Measurements from ENCODE around the gene SLCO4C1. TPM values are rescaled to one million over a fixed set of nuclear protein-coding genes. Genes with fewer than 3 reads are reported as not detected.
A peak's percentile ranks its signal among the peaks of the same experiment; 100 is the strongest.

SLCO4C1 gene
- total RNA-seq, 1 experiment from 2014 or later, result not detected

GRCh38 chr5:102277144-102277543, 18.9 kb downstream of the SLCO4C1 start:
- DNase-seq (ENCODE audit: low read depth), result no peak

DNA sequence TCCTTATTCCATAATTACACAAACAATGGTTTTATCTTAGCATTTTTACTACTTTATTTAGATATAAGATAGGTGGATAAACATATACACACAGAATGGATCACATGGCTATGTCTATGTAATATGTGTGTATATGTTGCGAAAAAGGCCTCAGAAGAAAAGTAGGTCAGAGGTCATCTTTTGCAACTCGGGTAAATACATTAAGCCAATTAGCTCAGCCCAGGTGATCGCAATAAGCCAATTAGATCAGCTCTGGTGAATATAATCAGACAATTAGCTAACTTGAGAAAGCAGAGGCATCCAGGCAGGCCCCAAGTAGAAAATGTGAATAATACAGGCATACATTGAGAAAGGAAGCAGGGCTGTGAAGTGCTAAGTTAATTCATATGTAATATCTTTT, 24.3 kb downstream of the SLCO4C1 start:
- DNase-seq (ENCODE audit: low read depth), result no peak

- DNase-seq (ENCODE audit: low read depth), result no peak
These were observed 26.0 kb downstream of the SLCO4C1 start for GRCh38 chr5:102270036-102270435.

DNA sequence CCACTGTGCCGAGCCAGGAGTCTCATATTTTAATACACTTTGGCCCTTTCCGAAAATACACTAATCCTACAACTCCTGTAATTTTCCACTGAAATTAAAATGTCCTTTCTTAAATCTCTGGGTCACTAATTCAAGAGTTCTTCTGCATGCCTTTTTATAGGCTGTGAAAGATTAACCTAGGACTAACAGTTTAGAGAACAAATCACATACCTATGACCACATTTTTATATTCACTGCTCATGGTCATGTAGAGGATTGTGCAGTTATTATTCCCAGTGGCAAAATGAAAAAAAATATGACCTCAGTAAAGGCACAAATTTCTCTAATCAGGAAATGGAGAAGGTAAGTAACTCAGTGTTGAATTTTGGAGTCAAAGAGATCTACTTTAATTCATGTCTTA, 33.4 kb downstream of the SLCO4C1 start:
- no peak for DNase-seq (ENCODE audit: low read depth)

- DNase-seq (ENCODE audit: low read depth), result no peak
These were observed 46.7 kb downstream of the SLCO4C1 start for GRCh38 chr5:102249381-102249780.

DNA sequence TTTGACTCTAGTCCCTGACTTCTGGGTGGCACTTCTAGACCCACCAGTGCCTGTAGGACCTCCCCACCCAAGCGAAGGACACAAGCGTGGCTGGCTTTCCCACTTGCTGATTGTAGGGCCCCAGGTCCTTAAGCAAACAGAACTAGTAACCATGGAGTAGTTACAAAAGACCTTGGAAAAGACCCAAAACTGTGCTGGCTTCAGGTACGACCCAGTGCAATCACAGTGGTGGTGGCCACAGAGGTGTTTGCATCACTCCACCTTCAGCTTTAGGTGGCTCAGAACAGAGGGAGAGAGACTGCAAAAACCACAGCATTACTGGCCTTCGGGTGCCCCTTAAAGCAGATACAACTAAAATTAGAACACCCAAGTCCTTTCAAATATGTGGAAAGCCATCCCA, 52.9 kb downstream of the SLCO4C1 start:
- DNase-seq (ENCODE audit: low read depth), result no peak

GRCh38 chr5:102241809-102242421, 54.2 kb downstream of the SLCO4C1 start:
- no peak for DNase-seq (ENCODE audit: low read depth)

DNA sequence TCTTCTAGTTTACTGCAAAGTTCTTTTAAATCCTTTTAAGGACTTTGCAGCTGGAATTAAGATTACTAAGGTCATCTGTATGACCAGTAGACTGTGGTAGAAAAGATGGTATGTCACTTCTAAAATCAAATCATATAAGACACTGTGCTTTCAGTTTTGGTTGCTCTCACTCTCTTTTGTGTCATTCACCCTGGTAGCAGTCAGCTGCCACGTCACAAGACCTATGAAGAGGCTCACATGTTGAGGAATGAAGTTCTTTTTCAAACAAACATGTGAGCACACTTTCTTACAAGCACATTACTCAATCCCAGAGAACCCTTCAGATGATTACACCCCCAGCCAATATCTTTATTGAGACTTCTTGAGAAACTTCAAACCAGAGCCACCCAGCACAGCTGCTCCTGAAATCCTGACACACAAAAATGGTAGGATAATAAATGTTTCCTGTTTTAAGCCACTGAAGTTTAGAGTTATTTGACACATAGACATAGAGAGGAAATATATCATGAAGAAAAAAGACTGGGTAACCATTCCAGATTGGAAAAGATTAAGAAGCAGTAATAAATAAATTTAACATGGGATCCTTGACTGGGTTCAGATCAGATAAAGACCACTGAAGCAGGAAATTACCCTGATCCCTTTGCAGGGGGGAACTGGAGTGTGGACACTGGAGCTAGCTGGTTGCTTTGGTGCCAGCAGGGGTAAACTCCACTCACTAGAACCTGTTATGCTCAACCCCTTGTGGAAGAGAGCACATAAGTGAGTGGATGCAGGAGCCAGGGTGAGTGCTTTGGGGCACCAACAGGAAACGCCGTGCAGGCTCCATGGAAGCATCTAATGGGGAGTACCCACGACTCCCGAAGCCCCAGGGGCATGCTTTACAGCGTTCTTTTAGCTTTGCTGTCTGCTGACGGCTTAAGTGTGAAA, 64.1 kb downstream of the SLCO4C1 start:
- DNase-seq (ENCODE audit: low read depth), result no peak

- DNase-seq (ENCODE audit: low read depth), result no peak
These were observed 66.4 kb downstream of the SLCO4C1 start for GRCh38 chr5:102229685-102230084.

GRCh38 chr5:102226321-102226720, 69.8 kb downstream of the SLCO4C1 start:
- DNase-seq (ENCODE audit: low read depth), result no peak

DNA sequence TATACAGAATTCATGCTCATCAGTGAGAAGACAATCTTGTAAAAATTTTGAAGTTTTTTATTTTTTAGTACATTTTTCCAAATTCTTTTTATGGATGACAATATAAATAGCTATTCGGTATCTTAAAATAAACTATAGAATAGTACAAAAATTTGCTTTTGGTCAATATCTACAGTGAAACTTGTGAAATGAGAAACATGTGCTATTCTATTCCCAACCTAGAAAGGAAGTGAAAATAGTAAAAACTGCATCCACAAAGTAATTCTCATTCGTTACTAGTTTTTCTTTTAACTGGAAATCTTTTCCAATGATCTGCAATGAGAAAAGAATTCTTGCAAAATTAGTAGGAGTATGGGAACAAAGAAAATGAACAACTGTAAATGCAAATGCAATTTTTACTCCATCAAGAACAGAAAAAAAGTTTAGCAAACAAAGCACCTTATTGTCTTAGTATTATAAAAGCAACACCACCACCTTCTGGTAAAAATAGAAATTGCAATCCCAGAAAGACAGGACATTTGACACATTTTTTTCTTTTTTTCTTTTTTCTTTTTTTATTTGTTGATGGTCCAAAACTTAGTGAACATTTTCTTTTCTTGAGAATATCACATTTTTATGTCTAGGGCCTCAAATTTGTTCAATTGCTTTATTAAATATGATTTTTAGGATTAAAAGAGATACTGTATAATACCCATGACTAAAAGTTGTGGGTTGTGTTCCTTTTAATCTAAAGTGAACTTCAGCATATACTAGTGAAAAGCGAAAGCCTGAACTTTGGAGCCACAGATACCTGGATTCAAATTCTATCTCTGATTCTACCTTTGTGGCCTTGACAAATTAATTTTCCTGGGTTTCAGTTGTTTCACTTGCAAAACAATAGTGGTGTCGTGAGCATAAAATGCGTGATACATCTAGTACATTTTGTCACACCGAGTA, 72.3 kb downstream of the SLCO4C1 start:
- DNase-seq (ENCODE audit: low read depth), result peak; percentile 6

GRCh38 chr5:102222772-102223171, 73.3 kb downstream of the SLCO4C1 start:
- DNase-seq (ENCODE audit: low read depth), result no peak

DNA sequence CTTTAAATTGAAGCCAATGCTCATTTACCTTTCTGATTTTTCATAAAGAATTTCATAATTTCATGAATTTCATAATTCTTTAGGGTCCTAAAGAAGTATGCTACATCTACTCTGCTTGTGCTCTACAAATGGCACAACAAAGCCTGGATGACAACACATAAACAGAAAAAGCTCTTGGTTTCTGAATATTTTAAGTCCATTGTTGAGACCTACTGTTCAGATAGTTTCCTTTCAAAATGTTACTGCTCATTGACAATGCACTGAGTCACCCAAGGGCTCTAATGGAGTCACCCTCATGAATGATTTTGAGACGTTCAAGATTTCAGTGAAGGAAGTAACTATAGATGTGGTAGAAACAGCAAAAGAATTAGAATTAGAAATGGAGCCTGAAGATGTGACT, 74.1 kb downstream of the SLCO4C1 start:
- DNase-seq (ENCODE audit: low read depth), result no peak

DNA sequence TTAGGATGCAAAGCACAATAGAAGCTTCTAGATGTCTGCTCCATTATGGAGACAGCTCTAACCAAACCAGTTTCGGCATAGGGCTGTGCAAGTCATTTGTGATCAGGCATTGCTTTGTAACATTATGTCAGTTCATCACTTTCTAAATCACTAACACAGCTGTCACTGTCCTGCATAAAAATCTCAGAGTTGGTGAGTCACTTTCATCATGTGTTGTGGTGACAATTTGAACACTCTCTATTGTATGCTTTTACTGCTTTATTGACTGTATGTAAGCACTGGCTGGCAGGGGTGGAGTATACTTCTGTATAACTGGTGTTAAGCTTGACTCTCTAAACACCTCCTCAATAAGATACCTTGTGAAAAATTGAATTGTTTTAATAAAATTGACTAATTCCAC, 77.9 kb downstream of the SLCO4C1 start:
- DNase-seq (ENCODE audit: low read depth), result no peak

- no peak for DNase-seq (ENCODE audit: low read depth)
These were observed 79.4 kb downstream of the SLCO4C1 start for GRCh38 chr5:102216678-102217077.

DNA sequence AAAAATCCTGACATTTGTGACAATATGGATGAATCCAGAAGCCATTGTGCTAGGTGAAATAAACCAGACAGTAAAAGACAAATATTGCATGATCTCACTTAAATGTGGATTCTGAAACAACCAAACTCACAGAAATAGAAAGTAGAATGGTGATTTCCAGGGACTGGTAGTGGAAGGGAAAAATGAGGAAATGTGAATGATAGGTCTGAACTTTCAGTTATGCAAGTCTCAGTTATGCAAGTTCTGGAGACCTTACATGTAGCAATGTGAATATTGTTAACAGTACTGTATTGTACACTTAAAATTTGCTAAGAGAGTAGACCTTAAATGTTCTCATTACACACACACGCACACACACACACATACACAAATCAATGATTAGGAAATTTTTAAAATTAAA, 84.9 kb downstream of the SLCO4C1 start:
- DNase-seq (ENCODE audit: low read depth), result no peak

DNA sequence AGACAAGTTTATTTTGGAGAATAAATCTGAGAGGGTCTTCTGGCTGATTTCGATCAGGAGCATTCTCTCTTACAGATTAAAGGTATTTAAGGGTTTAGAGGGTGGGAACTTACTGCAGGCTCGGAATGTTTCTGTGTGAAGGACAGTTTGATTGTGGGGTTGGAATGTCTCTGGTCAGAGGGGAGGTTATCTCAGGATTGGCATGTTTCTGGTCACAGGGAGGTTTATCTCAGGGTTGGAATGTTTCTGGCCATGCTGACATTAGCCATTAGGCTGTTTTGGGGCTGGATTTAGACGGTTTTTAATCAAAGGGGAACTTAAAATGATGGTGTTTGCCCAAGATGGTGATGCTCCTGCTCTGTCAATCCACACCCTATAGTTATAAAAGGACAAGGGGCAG, 95.2 kb downstream of the SLCO4C1 start:
- no peak for DNase-seq (ENCODE audit: low read depth)

- no peak for DNase-seq (ENCODE audit: low read depth)
These were observed 99.6 kb downstream of the SLCO4C1 start for GRCh38 chr5:102196481-102196880.
